CD4-positive, alpha-beta T cell treated with Interleukin-6 at 100 ng/mL for 8 hours (primary cell): Measurements from ENCODE around the gene COG1.

Experiments
- DNase-seq: peaks from one replicate; pipeline ENCODE4 v3.0.0-alpha.2; 2020; ENCODE audit warnings: mixed read lengths, low spot score

The COG1 gene

GRCh38 chr17:73168667-73169066, 24.2 kb upstream of the COG1 start:
- no peak for DNase-seq

DNA sequence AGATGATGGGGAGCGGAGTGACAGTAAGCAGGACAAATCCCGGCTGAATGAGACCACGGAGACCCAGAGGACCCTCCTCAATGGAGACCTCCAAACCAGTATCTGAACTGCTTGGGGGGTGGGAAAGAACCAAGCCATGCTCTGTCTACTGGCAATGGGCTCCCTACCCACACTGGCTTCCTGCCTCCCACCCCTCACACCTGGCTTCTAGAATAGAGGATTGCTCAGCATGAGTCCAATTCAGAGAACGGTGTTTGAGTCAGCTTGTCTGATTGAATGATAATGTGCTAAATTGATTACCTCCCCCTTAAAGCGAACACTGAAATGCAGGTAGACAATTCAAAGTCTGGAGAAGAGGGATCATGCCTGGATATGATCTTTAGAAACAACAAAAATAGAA, 22.5 kb upstream of the COG1 start:
- no peak for DNase-seq

GRCh38 chr17:73172252-73172651, 20.6 kb upstream of the COG1 start:
- no peak for DNase-seq

DNA sequence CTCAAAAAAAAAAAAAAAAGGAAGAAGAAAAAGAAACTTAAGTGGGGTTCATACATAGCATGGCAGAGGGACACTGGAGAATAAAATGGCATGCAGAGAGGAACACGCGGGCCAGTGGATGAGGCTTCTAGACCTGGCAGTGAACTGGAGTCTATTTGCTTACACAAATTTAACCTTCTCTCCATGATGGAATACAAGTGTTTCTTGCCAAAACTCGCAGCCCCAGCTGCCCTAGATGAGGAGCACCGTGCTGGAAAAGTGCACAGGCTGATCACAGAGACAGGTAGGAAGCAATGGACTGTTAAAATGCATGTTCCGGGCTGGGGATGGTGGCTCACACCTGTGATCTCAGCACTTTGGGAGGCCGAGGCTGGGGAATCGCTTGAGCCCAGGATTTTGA, 18.7 kb upstream of the COG1 start:
- no peak for DNase-seq

- no peak for DNase-seq
These were observed 16.8 kb upstream of the COG1 start for GRCh38 chr17:73175962-73176565.

DNA sequence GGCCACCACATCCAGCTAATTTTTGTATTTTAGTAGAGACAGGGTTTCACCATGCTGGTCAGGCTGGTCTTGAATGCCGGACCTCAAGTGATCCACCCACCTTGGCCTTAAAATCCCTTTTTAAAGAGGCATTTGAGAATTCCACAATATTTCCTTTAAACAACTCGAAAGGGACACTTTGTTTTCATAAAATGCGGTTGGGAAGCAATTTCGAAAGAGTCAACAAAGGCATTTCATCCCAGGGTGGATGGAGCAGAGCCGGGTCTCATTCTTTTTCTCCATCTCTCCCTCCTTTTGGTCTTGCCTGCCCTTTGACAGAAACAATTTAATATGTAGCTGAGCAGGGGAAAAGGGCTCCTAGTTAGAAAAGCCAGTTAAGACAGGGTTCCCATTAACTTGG, 13.5 kb upstream of the COG1 start:
- DNase-seq, result no peak

- DNase-seq, result no peak
These were observed 13.0 kb upstream of the COG1 start for GRCh38 chr17:73179878-73180277.

DNA sequence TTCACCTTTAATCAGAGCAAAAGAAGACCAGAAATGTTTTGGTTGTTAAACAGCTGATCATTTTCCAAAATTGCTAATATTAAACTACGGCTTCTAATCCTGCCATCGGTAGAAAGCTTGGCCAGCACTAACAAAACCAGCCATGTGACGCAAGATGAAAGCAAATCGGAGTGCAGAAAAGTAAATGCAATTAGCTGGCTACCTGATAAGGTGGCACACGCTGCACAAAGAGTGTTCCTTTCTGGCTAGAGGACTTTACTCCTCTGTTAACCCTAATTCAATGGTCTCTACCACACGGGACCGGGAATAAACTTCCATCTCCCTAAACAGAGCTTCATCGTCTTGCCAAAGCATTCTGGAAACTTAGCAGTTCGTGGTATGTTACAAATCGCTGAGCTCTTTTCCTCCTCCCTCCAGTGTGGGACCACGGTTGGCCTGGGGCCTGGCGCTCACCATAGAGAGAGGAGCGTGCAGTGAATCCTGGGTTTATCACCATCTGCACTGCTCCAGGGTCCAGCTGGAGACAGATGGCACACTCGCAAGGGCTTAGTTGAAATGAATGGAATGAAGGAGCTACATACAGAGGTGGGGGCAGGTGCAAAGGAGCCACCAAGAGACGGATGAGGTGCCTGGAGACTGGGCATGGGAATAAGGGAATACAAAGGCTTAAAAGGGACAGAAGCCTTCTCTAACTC, 10.1 kb upstream of the COG1 start:
- no peak for DNase-seq

DNA sequence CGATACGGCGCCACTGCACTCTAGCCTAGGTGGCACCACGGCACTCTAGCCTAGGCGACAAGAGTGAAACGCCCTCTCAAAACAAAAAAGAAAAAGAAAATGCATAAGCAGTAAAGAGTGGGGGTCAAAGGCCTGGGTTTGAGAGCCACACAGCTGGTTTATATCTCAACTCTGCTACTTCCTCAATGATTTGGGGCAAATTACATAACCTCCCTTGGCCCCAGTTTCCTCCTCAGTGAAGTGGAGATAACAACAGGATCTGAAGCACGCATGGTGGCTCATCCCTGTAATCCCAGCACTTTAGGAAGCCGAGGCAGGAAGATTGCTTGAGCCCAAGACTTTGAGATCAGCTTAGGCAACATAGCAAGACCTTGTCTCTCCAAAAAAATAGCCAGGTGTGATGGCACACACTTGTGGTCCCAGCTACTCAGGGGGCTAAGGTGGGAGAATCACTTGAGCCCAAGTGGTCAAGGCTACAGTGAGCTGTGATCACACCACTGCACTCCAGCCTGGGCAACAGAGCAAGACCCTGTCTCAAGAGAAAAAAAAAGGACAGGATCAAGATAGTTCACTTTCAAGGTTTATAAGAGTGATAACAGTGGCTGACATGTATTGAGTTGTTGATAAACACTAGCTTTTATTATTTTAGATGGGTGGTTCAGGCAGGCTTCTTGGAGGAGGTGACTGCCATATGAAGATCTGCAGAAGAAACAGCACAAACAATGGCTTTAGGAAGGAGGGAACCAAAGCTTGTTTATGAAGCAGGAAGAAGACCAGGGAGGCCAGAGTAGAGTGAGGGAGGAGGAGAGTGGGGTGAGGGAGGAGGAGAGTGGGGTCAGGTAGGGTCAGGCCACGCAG, 8.5 kb upstream of the COG1 start:
- DNase-seq, result no peak

DNA sequence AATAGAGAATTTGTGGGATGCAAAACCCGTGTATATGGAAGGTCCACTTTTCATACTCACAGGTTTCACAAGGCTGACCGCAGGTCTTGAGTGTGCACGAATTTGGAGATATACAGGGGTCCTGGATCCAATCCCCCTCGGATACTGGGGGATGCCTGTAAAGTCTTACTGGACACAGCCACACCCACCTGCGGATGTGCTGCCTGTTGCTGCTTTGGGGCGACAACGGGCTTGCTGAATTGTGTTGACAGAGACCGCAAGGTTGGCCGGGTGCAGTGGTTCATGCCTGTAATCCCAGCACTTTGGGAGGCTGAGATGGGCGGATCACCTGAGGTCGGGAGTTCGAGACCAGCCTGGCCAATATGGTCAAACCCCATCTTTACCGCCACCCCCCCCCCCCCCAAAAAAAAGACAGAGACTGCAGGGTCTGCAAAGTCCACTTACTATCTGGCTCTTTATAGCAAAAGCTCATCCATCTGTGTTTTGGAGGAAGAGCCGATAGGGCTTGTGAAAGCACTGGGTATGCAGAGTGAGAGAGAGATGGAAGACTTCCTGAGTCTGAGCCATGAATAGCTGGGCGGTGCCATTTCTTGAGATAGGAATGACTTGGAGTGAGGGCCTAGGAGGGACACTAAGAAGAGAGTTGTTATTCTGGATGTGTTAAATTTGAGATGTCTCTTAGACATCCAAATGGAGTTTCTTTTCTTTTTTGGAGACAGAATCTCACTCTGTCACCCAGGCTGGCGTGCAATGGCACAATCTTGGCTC, 6.4 kb upstream of the COG1 start:
- DNase-seq, result no peak

DNA sequence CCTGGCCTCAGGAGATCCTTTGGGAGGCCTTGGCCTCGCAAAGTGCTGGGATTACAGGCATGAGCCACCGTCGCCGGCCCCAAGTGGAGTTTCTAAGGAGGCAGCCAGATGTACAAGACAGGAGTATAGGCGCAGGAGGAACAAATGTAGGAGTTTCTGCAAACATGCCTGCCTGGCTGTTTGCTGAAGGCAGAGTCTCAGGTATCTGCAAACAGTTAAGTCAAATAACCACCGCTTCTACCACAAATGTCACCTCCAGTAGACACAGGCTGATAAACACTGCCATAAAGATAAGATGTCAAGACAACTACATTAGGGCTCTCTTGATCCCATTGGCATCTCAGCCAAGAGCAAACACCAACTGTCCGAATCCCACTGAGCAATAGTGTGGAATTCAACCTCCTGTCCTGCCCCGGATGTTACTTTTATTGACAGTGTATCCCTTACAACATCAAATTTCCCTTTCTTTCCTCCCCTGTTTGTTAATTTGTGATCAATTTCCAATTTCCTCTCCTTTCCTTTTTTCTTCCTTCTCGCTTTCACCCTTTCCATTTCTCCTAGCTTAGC, 5.6 kb upstream of the COG1 start:
- no peak for DNase-seq

GRCh38 chr17:73188011-73188410, 4.8 kb upstream of the COG1 start:
- DNase-seq, result no peak

- no peak for DNase-seq
These were observed 3.3 kb upstream of the COG1 start for GRCh38 chr17:73189417-73190099.

- peak; percentile 70 for DNase-seq
These were observed 1.2 kb upstream of the COG1 start for GRCh38 chr17:73191443-73192205.

GRCh38 chr17:73192206-73192893, 505 bp upstream of the COG1 start:
- peak; percentile 42 for DNase-seq

DNA sequence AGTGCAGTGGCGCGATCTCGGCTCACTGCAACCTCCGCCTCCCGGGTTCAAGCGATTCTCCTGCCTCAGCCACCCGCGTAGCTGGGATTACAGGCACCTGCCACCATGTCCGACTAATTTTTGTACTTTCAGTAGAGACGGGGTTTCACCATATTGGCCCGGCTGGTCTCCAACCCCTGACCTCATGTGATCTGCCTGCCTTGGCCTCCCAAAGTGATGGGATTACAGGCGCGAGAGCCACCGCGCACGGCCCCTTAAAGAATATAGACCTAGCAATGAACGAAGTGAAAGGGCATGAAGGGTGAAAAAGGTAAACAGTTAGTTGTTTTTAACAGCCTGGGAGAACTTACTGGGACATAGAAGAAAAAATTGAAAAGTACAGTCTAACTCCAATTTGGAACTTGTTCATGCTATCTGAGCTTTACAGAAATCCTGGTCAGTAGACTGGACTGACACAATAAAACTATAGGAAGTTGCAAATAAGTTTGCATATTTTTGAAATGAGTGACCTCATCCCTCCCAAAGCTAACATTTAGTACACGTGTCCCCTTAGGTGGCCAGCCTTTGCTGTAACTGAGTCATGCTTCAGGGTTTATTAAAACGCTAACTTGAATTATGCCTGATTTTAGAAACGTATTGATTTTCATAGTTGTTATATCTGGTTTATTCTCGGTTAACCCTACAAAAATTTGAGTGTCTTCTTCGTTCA, 1.8 kb downstream of the COG1 start:
- no peak for DNase-seq

- DNase-seq, result no peak
These were observed 3.6 kb downstream of the COG1 start for GRCh38 chr17:73196500-73196899.

DNA sequence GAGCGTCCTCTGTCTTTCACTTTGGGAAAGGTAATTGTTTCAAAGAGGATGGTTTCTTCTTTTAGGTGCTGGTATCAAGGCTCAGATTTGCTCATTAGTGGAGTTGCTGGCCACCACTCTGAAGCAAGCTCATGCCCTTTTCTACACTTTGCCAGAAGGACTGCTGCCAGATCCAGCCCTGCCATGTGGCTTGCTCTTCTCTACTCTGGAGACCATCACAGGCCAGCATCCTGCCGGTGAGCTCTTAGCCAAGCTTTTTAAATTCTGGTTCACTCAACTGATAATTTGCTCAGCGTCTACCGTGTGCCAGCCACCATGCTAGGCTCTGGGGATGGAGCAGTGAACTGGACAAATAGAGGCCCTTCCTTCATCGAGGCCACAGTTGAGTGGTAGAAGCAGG, 4.3 kb downstream of the COG1 start:
- no peak for DNase-seq

- DNase-seq, result no peak
These were observed 5.5 kb downstream of the COG1 start for GRCh38 chr17:73198201-73198929.
